GM19099 (cell line): ENCODE measurements around the gene ERMAP.

Source experiments
- POLR2A ChIP-seq: IDR thresholded peaks from 3 replicates; pipeline ENCODE4 v1.6.1; 2011; ENCODE audit warnings: low read depth; ENCODE audit not compliant: insufficient read length; ENCODE audit errors: extremely low read depth

ERMAP gene

DNA sequence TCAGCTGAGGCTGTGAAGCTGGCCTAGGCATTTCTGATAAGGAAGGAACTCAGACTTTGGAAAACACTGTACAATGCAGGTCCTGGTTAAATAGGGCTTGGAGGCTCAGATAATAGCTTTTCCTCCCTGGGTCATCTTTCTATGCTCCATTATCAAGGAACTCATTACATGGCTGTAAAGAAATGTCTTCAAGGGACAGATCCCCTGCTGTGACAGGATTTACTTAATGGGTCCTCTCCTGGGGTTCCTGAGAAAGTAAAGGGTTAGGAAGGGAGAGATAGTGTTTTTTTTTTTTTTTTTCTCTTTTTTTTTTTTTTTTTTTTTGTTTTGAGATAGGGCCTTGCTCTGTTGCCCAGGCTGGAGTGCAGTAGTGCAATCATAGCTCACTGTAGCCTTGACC, 14.4 kb downstream of the ERMAP start:
- TF ChIP-seq POLR2A = no peak

DNA sequence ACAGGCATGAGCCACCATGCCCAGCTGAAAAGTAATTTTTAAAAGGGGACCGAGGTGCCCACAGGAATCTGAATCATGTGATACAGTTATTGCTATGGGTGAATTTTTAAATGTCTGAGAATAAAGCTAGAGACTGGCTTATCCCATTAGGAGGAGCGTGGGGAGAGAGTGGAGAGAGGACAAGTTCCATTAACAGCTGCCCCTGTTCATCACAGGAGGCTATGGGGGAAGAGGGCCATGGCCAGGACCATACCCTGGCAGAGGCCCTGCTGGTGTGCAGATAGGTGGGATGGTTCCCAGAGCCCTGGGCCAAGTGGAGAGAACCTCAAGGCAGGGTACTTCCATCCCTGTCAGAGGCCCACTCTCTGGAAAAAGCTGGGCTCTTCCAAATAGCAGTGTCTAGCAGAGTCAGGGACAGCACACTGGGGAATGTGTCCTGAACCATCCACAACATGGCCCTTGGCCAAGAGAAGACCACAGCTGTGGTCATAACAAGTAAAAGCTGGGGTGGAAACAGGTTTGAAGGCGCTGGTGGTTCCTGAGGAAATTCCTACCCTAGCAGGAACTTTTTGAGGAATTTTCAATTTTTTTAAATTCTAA, 15.8 kb downstream of the ERMAP start:
- TF ChIP-seq POLR2A = no peak

DNA sequence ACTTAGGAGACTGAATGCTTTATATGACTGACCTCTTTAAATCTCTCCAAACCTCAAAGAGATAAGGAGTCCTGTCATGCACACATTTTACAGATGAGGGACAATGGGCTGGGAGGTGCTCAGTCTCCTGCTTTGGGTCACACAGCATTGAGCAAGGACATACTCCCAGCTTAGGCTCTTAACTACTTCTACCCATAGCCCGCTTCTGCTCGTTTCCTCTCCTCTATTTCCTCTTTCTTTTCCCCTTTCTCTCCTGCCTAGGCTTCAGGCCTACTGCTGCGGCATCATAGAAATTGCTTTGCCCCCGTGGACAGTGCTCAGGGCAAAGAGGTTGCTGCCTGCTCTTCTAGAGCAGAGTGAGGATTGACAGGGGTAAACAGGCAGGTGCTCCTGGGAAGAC, 17.1 kb downstream of the ERMAP start:
- no peak for TF ChIP-seq POLR2A

DNA sequence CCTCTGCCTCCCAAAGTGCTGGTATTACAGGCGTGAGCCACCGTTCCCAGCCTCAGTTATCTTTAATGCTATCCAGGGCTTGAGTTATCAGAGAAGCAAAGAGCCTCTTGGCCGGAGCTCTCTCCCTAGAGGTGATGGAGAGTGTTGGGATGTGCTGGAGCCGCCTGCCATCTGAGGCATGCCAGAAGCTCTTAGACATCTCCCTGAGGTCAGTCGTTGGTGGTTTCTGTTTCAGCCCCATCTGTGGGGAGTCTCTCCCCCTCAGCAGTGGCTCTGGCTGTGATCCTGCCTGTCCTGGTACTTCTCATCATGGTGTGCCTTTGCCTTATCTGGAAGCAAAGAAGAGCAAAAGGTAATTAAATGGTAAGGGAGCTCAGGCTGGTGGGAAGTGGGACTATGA, 17.9 kb downstream of the ERMAP start:
- no peak for TF ChIP-seq POLR2A

DNA sequence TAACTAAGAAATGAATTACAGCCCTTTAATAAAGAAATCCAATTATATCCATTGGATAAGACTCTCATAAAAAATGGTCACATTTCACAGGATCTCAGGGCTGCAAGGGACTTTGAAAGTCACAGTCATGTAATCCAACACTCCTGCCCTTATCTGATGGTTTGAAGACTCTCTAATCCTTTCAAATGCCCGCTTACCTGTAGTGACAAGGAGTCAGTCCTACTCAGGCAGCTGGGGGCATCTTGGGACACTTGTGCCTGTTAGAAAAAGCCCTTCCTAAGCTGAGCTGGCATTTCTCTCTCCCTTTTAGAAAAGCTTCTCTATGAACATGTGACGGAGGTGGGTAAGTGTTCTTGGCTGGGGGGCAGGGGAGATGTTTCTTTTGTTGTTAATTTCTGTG, 18.5 kb downstream of the ERMAP start:
- no peak for TF ChIP-seq POLR2A

DNA sequence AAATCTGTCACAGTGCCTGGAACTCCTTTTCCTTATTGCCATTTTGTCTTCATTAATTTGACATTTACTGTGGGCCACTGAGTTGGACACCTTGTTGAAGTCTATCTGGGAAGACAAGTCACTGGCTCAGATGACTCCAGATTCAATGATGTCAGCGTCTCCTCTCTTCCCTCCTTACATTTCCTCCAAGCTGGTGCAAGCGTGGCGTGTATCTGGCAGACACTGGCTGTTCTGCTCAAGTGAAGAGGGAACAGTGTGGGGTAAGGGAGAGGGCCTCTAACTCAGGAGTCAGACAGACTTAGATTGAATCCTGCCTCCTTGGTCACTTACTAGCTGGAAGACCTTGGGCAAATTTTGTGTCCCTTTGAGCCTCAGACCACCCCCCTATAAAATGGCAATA, 20.8 kb downstream of the ERMAP start:
- no peak for TF ChIP-seq POLR2A

DNA sequence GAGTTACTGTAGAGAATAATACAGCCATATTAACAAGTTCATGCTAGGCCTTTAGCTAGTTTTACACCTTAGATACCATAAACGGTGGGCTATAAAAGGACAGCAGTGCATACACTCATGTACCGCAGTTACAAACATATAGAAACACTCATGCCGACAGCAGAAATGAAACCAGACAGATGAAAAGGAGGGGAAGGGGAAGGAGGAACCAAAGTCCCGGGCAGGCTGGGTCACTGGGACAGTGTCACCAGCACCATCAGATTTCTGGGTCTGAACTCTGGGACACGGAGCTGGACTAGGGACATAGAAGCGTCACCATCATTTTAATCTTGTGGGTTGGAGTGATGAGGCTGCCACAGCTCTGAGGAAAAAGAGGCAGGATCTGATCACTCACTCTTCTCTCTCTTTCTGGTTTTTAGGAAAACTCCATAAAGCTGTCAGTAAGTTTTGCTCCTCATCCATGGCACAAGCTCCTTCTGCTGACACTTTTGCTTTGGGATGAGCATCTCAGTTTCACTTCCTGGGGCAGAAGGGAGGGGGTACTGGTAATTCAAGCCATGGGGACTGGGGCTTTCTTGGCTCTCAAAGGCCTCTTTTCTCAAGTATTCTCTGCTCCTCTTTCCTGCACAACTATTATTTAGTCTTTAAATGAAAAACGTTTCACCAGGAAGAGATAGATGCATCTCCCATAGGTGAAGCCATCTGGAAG, 21.7 kb downstream of the ERMAP start:
- TF ChIP-seq POLR2A = no peak

DNA sequence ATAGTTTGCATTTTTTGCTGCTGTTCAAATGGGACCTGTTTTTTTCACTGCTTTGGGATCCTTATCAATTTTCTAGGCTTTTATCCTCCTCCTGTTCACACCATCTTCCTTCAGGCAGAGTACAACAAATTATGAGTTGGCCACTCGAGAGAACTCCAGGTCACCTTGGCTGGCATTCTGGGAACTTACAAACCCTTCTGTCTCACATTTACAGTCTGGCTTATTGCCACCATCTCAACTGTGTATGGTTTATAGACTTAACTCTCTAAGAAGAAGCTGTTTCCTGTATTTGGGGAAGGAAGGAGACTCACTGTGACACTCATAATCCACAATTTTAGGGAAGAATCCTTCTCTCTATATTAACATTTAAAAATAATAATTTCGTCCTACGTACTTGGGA, 24.1 kb downstream of the ERMAP start:
- TF ChIP-seq POLR2A = no peak

DNA sequence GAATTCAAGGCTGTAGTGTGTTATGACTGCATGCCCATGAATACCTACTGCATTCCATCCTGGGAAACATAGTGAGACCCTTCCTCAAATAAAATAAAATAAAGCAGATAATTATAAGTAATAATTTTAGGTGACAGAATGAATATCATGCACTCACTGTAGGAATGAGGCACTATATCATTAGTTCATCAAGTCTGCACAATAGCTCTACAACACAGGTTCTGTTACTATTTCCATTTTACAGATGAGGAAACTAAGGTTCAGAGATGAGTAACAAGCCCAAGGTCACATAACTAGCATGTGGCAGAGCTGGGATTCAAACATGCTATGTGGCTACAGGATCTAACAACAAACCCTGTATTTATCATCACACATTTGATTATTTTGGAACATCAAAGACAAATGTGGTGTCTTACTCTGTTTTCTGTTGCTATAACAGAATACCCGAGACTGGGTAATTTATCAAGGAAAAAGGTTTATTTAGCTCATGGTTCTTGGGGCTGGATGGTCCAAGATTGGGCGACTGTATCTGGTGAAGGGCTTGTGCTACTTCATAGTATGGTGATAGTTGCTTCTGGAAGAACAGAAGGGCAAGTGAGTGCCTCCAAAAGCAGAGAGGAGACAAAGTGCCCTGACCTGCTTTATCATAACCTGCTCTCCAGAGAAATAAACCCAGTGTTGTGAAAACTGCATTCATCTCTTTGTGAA, 24.7 kb downstream of the ERMAP start:
- no peak for TF ChIP-seq POLR2A

DNA sequence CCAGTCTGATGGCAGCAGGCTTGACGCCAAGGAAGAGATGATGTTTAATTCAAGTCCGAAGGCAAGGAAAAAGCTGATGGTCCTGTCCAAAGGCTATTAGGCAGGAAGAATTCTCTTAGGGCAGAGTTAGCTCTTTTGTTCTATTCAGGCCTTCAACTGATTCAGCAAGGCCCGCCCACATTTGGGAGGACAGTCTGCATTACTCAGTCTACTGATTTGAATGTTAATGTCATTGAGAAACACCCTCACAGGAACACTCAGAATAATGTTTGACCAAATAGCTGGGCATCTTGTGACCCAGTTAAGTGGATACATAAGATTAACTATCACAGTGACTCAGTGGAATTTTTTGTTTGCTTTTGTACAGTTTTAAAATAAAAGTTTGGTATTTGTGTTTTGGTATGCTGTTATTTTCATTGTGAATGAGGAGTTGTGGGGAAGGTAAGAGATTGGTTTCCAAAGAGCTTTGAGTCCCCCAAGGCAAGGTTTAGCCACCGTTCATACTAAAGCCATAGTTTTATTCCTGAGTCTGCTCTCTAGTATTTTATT, 27.7 kb downstream of the ERMAP start:
- TF ChIP-seq POLR2A = no peak

DNA sequence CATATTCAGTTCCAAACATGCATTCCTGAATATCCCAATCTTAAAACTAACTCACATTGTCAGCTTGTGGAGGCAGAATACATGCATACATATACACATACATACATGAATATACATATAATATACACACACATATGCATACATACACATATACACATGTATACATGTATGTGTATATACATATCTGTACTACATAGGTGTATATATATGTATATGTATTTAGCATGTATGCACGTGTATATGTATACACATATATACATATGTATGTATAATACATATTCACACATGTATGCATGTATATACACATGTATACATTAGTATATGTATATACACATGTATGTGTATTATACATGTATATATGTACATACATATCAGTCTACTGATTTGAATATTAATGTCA, 28.3 kb downstream of the ERMAP start:
- no peak for TF ChIP-seq POLR2A

DNA sequence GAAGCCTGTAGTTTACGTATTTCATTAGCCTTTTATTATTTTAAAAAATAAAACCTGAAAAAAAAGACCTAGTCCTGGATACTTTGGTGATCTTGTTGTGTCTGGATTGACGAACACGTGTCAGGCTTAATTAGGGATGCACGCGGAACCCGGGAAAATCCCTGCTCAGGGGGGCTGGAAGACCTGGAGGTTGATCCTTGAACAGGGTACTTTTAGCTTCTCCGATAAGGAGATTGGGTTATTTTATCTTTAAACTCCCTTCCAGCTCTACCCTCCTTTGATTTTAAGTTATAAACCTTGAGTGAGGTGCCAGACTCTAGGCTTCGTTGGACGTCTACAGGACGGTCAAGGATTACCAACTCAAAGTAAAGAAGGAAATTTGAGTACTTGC, 28.9 kb downstream of the ERMAP start:
- TF ChIP-seq POLR2A = no peak

DNA sequence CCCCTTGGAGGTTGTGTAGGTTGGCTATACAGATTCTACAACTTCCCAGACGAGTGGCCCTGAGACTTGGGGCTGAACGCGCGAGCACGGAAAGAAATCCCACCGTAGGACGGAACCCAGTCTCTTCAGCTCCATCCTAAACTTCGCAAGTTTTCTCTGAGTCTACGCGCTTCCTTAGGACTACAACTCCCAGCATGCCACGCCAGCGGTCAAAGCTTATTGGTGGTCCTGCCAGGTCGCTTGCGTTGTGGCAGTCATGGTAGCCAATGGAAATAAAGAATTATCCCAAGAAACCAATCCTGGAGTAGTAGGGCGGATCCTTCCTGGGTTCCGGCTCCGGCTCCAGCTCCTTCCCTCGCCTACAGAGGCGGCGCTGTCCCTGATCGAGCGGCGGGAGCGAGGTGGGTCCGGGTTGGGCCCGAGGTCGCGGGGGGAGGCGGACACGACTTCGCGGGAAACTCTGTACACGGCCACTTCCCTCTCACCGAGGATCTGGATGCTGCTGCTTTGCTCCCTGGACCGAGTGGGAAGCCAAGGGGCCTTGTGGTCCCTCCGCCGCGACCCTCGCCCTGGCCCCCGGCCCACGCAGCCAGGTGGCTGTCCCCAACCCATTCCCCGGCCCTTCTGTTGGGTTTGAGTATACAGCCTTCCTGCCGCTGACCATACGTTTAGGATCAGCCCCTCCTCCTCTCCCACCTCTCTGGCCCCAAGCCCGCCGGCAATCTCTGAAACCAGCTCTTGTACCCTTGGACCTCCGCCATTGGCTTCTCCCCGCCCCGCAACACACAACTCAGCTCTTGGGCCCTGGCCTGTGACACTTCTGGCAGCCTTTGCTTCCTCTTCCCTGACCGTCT, 29.6 kb downstream of the ERMAP start, which contains the start of gene ZNF691:
Gene ZNF691 (plus strand): TSS at position 357 of the 854 bp plus-strand sequence. CDS start 3,046 bp downstream, outside the sequence.
- peak; percentile 79 for TF ChIP-seq POLR2A

DNA sequence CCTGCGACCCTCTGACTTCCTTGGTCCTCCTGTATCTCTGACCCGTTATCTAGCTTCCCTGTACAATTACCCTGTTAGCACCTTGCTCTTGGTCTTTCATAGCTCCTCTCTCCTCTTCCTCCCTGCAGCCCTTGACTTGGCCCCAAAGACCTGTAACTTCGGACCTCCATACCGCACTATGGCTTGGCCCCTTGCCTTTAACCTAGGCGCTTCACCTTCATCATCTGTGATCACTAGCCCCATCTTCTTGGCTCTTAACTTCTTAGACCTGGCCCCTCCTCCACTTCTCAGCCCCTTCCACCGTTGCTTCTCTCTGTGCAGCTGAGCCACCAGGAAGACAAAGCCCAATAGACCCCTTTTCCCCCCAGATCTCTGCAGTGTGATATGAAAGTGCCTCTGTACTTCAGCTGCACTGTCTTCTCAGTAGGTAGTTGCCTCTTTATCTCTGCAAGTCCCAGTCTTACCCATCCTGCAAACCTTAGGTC, 30.2 kb downstream of the ERMAP start:
- TF ChIP-seq POLR2A = no peak
